NCI-H1417 treated with DMSO at 0.1 percent for 48 hours (cell line): Measurements from ENCODE around the gene PATZ1.

Experiments used
- DNase-seq: peaks from one replicate; lab custom pipeline; 2025; lab: John Stamatoyannopoulos, UW

PATZ1 gene

DNA sequence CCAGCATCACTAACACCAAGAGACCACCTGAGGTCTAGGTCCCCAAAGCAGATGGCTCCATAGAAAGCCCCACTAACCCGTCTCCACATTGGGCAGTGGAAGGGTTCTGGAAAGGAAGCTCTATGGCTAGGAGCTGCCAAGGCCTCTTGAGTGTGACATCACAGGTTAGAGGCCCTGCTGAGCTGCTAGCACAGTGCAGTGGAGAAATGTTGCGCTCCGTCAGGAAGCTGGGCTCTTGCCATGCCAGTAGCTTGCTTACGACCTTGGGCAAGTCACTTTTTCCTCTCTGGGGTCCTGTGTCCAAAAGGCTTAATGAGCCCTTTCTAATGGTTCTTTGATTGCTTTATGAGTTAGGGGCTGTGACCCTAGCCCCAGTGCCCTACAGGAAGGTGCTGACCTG, 64.4 kb downstream of the PATZ1 start:
- no peak for DNase-seq

DNA sequence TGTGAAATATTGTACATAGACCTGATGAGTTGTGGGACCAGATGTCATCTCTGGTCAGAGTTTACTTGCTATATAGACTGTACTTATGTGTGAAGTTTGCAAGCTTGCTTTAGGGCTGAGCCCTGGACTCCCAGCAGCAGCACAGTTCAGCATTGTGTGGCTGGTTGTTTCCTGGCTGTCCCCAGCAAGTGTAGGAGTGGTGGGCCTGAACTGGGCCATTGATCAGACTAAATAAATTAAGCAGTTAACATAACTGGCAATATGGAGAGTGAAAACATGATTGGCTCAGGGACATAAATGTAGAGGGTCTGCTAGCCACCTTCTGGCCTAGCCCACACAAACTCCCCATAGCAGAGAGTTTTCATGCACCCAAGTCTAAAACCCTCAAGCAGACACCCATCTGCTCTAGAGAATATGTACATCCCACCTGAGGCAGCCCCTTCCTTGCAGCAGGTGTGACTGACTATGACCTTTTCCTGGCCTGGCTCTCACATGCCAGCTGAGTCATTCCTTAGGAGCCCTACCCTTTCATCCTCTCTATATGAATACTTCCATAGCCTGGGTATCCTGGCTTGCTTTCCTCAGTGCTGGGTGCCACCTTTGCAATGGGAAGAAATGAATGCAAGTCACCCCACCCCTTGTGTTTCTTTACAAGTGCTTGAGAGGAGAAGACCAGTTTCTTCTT, 66.2 kb downstream of the PATZ1 start:
- DNase-seq: no peak

DNA sequence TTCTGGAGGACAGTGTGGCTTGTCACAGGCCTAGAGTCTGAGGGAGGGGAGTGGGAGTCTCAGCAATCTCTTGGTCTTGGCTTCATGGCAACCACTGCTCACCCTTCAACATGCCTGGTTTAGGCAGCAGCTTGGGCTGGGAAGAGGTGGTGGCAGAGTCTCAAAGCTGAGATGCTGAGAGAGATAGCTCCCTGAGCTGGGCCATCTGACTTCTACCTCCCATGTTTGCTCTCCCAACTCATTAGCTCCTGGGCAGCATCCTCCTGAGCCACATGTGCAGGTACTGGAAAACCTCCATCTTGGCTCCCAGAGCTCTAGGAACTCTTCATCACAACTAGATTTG, 66.8 kb downstream of the PATZ1 start:
- no peak for DNase-seq

DNA sequence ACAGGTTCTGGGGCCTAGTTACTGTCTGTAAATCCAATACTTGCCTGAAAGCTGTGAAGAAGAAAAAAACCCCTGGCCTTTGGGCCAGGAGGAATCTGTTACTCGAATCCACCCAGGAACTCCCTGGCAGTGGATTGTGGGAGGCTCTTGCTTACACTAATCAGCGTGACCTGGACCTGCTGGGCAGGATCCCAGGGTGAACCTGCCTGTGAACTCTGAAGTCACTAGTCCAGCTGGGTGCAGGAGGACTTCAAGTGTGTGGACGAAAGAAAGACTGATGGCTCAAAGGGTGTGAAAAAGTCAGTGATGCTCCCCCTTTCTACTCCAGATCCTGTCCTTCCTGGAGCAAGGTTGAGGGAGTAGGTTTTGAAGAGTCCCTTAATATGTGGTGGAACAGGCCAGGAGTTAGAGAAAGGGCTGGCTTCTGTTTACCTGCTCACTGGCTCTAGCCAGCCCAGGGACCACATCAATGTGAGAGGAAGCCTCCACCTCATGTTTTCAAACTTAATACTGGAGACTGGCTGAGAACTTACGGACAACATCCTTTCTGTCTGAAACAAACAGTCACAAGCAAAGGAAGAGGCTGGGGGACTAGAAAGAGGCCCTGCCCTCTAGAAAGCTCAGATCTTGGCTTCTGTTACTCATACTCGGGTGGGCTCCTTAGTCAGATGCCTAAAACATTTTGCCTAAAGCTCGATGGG, 67.4 kb downstream of the PATZ1 start:
- DNase-seq: no peak

DNA sequence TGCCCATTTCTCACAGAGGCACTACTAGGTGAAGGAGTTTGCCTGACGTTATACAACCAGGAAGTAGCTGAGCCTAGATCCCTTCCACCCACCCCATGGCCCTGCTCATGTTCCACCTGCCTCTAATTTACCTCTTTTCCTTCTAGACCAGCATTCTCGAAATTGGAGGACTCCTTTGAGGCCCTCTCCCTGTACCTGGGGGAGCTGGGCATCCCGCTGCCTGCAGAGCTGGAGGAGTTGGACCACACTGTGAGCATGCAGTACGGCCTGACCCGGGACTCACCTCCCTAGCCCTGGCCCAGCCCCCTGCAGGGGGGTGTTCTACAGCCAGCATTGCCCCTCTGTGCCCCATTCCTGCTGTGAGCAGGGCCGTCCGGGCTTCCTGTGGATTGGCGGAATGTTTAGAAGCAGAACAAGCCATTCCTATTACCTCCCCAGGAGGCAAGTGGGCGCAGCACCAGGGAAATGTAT, 68.0 kb downstream of the PATZ1 start:
- no peak for DNase-seq

DNA sequence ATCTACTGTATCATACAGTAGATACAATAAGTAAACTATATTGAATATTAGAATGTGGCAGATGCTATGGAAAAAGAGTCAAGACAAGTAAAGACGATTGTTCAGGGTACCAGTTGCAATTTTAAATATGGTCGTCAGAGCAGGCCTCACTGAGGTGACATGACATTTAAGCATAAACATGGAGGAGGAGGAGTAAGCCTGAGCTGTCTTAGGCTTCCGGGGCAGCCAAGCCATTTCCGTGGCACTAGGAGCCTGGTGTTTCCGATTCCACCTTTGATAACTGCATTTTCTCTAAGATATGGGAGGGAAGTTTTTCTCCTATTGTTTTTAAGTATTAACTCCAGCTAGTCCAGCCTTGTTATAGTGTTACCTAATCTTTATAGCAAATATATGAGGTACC, 68.4 kb downstream of the PATZ1 start:
- no peak for DNase-seq

DNA sequence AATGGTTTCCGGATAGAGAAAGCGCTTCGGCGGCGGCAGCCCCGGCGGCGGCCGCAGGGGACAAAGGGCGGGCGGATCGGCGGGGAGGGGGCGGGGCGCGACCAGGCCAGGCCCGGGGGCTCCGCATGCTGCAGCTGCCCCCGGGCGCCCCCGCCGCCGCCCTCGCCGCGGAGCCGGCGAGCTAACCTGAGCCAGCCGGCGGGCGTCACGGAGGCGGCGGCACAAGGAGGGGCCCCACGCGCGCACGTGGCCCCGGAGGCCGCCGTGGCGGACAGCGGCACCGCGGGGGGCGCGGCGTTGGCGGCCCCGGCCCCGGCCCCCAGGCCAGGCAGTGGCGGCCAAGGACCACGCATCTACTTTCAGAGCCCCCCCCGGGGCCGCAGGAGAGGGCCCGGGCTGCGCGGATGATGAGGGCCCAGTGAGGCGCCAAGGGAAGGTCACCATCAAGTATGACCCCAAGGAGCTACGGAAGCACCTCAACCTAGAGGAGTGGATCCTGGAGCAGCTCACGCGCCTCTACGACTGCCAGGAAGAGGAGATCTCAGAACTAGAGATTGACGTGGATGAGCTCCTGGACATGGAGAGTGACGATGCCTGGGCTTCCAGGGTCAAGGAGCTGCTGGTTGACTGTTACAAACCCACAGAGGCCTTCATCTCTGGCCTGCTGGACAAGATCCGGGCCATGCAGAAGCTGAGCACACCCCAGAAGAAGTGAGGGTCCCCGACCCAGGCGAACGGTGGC, 69.5 kb downstream of the PATZ1 start:
- no peak for DNase-seq
